NCI-H1694 treated with DMSO at 0.1 percent for 48 hours (cell line): ENCODE measurements around the gene ADAMTS2.
"Not testable (repeated sequence)": the region's sequence is repeated elsewhere in the genome, so short reads cannot be mapped to it uniquely, and the experiment has no call there.

Experiments
- DNase-seq: peaks from one replicate; lab custom pipeline; 2025; lab: John Stamatoyannopoulos, UW

ADAMTS2 gene

GRCh38 chr5:179325296-179326031, 19.8 kb downstream of the ADAMTS2 start:
- DNase-seq: no peak

GRCh38 chr5:179324760-179325295, 20.4 kb downstream of the ADAMTS2 start:
- DNase-seq: no peak

- not testable (repeated sequence) for DNase-seq
Observed at GRCh38 chr5:179324316-179324715, 20.9 kb downstream of the ADAMTS2 start.

DNA sequence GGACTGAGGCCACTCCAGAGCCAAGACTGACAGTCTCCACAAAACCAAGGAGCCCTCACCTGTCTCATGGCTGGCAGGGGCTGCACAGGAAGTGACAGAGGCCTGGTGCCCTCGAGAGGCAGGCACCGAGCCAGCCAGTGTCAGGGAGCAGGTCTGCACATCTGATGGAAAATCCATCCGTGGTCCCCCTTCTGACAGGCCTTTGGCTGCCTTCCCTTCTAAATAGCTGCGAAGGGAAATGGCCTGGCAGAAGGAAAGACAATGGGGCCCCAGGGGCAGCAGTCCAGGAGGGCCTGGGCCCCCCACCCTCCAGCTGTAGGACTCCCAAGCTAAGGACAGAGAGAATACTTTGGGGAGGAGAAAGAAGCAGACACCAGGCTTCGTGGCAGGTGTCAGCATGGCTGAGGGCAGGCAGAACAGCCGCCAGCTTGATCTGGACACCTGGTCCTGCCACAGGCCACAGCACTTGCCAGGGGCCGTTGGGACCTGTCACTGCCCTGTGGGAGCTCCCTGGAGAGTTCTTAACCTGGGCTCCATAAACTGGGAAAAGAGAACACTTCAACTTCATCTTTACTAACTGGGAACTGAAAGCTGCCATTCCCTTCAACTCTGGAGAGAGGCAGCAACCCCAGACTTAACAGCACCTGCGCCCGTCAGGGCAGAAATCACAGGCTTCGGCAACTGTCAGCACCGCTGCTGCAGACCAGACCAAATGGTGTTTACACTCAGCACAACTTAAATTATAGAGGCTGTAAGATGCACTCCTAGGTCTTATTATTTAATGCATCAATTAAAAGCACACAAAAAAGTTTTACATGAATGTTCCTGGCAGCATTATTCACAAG, 22.0 kb downstream of the ADAMTS2 start:
- DNase-seq: no peak

GRCh38 chr5:179322071-179323025, 22.9 kb downstream of the ADAMTS2 start:
- DNase-seq: no peak

DNA sequence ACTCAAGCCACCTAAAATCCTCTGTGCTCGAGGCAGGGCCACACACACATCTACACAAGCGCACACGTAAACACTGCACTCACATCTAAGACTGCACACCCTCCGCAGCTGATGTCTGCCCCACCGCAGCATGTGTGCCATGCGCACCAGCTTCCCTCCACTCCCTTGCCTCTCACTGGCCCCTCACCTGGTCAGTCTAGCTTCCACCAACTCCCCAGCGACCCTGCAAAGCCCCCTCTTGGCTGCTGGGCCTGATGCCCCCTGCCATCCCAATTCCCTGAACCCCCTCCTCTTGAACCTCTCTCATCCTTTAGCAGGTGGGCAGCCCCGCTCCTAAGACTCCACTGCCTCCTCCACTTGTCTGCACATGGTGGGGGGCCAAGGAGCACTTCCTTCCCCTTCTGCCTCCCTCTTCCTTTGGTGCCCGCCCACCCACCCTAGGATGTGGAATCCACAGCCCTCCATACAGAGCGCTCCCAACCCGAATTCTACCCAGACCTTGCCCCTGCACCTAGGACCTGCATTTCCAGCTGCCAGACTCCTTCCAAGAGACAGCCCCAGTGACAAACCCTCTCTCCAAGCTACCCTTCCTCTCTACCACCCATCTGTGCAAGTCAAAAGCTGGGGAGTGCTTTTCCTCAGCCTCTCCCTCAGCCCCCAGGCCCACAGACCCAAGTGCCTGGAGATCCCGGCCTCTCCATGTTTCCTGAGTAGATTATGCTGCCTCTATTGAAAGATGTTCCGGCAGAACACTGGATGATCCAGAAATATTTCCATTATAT, 23.9 kb downstream of the ADAMTS2 start:
- DNase-seq: no peak

DNA sequence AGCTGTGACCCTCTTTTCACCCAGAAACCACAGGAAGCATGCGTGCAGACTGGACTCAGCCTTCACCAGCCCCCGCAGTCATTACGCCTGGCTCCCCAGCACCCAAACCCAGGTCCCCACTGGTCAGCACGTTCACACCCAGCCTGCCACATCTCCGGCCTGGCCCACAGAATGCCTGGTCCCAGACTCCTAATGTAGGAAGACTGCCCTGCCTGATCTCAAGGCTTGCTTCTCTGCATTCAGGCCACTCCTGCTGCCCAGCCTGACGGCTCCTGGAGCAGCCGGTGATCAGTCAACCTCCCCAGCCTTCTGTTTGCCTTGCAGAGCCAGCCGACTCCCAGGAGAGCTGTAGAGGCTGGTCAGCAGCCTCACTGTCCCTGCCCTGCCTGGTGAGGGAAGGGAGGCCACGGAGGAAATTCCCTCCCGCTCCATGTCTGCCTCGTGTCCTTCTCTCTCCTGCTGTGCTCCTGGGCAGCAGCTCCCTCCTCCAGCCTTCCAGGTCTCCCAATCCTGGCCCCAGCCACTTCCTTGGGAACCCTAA, 25.4 kb downstream of the ADAMTS2 start:
- DNase-seq: no peak

GRCh38 chr5:179319123-179319522, 26.1 kb downstream of the ADAMTS2 start:
- DNase-seq: no peak

GRCh38 chr5:179318221-179318955, 26.9 kb downstream of the ADAMTS2 start:
- no peak for DNase-seq

- no peak for DNase-seq
Observed at GRCh38 chr5:179317411-179318220, 27.6 kb downstream of the ADAMTS2 start.

- no peak for DNase-seq
Observed at GRCh38 chr5:179316982-179317381, 28.3 kb downstream of the ADAMTS2 start.

- no peak for DNase-seq
Observed at GRCh38 chr5:179316111-179316551, 29.1 kb downstream of the ADAMTS2 start.

DNA sequence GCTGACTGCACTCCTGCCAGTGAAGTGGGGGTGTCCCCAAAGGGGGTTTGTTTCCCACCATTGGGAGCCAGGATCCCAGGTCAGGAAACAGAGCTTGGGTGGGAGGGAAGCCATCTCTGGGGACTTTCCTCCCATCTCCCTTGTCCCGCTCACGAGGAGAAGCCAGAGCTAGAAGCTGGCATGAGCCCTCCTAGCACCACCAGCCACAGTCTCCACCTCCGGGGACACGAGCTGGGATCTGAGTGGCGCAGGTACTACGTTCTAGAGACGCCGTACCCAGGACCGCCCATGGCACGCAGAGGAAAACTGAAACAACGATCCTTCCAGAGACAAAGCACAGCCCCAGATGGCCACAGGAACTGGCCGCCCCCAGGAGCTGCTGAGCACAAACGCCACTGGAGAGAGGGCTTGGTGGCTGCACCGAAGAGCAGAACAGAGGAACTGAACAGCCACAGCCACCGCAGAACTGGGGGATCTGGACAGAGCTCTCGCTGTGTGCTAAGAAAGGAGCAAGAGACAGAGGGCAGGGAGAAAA, 29.8 kb downstream of the ADAMTS2 start:
- no peak for DNase-seq

DNA sequence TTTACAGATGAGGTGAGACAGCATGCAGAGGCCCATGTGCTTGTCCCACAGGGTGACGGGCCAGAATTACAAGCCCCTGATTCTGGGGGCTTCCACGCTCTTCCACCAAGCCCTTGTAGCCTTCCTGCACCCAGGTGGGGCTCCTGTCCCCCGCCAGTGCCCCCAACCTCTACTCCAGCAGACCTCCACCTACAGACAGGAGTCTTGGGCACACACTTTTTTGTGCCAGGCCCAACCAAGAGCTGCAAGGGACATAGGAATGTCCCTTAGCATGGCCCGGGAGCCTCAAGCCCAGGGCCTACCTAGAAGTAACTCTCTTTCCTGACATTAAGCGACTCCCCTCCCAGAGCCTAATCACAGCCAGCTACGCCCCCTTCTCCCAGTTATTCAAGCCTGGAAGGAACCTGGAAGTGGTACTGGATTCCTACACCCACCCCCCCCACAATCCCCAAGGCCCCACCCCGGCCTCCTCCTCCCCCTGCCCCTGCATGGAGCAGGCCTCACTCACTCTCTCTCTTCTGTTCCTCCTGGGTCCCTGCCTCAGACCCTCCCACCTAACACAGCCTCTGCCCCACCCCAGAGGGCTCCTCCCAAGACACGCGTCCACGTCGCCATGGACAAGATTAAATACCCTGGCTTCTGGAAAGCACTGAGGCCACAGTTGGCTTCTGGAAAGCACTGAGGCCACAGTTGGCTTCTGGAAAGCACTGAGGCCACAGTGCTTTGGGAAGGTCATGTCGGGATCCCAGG, 30.5 kb downstream of the ADAMTS2 start:
- no peak for DNase-seq

DNA sequence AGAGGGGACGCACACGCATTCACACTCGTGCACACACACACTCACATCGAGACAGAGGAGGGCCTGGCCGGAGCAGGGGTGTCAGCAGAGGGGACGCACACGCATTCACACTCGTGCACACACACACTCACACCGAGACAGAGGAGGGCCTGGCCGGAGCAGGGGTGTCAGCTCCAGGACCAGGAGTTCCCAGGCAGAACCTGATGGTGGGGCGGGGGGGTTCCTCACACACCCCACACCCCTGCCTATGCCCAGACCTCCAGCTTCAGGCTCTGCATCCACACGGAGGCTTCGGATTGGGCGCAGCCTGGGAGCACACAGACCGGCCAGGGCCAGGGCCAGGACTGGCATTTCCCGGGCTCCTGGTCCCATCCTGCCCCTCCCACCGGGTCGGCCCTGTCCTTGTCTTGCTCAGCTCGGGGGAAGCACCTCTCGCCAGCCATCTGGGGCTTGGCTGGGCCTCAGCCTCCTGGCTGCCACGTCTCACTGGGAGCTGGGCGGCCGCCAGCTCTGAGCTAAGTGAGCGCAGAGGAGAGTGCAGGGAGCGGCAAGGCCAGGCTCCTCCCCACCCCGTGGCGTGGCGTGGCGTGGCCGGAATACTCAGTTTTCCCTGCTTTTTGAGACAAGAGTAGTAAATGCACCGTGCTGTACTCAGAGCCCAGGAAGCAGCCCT, 31.3 kb downstream of the ADAMTS2 start:
- peak; percentile 60 for DNase-seq

DNA sequence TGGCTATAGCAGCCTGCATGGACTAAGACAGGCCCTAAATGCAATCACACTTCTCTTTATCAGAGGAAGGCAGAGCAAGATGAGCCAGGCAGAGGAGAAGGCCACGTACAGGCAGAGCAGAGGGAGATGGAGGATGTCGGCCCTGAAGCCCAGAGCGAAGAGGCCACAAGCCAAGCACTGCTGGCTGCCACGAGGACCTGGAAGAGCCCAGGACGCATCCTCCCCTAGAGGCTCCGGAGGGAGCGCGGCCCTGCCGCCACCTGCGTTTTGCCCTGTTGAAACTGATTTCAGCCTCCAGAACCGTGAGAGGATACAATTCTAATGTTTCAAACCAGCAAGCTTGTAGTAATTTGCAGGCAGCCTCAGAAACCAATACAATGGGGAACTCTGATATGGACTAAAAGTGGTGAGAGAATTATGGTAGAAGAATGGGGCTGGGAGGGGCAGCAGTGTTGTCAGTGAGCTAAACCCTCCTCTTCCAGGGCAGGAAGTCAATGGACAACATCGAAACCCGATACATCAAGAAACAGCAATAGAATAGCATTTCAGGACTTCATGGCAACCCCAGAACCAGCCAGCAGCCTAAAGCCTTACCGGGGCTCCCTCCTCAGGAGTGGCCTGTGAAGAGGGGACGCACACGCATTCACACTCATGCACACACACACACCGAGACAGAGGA, 32.6 kb downstream of the ADAMTS2 start:
- DNase-seq: no peak

GRCh38 chr5:179311581-179311980, 33.7 kb downstream of the ADAMTS2 start:
- no peak for DNase-seq
